G401.6 (cell line): ENCODE results near the gene BCCIP.

ENCODE experiments used
- FAIRE-seq: peaks from 2 replicates; lab custom pipeline; 2012; peaks lifted over from hg19 to GRCh38; lab: Jason Lieb, UNC

BCCIP gene

GRCh38 chr10:125797994-125798662 is 25.2 kb upstream of the BCCIP start:
- FAIRE-seq = no peak

GRCh38 chr10:125799451-125800182 is 23.7 kb upstream of the BCCIP start:
- FAIRE-seq = no peak

GRCh38 chr10:125801574-125801973 is 21.8 kb upstream of the BCCIP start:
- FAIRE-seq = no peak

- FAIRE-seq = no peak
Measured at GRCh38 chr10:125802131-125802530, 21.2 kb upstream of the BCCIP start.

- no peak for FAIRE-seq
Measured at GRCh38 chr10:125802739-125803138, 20.6 kb upstream of the BCCIP start.

- FAIRE-seq = no peak
Measured at GRCh38 chr10:125808047-125808446, 15.3 kb upstream of the BCCIP start.

GRCh38 chr10:125811251-125811650 is 12.1 kb upstream of the BCCIP start:
- no peak for FAIRE-seq

- FAIRE-seq = peak; percentile 79
Measured at GRCh38 chr10:125812128-125812750, 11.1 kb upstream of the BCCIP start.

- no peak for FAIRE-seq
Measured at GRCh38 chr10:125815764-125816163, 7.6 kb upstream of the BCCIP start.

GRCh38 chr10:125816548-125816947 is 6.8 kb upstream of the BCCIP start:
- FAIRE-seq = no peak

GRCh38 chr10:125817337-125817946 is 5.9 kb upstream of the BCCIP start:
- no peak for FAIRE-seq

- no peak for FAIRE-seq
Measured at GRCh38 chr10:125820701-125821100, 2.6 kb upstream of the BCCIP start.

GRCh38 chr10:125823663-125824251 is 411 bp downstream of the BCCIP start:
- no peak for FAIRE-seq

GRCh38 chr10:125824736-125825135 is 1.4 kb downstream of the BCCIP start:
- no peak for FAIRE-seq

- FAIRE-seq = no peak
Measured at GRCh38 chr10:125827133-125827532, 3.8 kb downstream of the BCCIP start.

- no peak for FAIRE-seq
Measured at GRCh38 chr10:125828311-125828710, 5.0 kb downstream of the BCCIP start.

GRCh38 chr10:125836746-125837145 is 13.4 kb downstream of the BCCIP start:
- no peak for FAIRE-seq

- FAIRE-seq = no peak
Measured at GRCh38 chr10:125838802-125839575, 15.6 kb downstream of the BCCIP start.

GRCh38 chr10:125840406-125840805 is 17.1 kb downstream of the BCCIP start:
- FAIRE-seq = no peak

- no peak for FAIRE-seq
Measured at GRCh38 chr10:125840955-125841354, 17.6 kb downstream of the BCCIP start.

GRCh38 chr10:125843603-125844329 is 20.4 kb downstream of the BCCIP start:
- FAIRE-seq = no peak
